Stimulated activated CD8-positive, alpha-beta memory T cell treated with anti-CD3 and anti-CD28 coated beads, Interleukin-12 subunit alpha, Interleukin-12 subunit beta, amount 100 ng/mL, for 1 hour (primary cell): ENCODE results near the gene CES2.
"Not testable (repeated sequence)": the region's sequence is repeated elsewhere in the genome, so short reads cannot be mapped to it uniquely, and the experiment has no call there.

ENCODE experiments used
- DNase-seq: peaks from one replicate; pipeline ENCODE4 v3.0.0-alpha.2; 2020; ENCODE audit warnings: low read depth

Gene CES2

DNA sequence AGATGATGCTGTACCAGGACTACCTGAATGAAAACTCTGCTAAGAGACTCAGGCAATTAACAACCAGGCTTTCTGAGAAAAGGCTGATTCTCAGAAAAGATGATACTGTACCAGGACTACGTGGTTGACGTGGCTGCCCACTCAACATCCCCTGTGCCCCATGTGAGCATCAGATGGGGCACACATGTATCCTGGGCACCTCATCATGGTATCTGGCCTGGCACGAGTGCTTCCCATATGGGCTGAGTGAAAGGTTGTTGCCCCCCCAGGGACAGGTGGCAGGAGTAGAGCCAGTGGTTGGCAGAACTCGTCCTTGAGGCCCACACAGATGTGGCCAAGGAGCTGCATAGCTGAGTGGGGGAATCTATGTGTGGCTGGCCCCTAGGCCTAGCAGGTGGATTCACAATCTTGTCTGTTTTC is 49.6 kb downstream of the CES2 start:
- DNase-seq: no peak

DNA sequence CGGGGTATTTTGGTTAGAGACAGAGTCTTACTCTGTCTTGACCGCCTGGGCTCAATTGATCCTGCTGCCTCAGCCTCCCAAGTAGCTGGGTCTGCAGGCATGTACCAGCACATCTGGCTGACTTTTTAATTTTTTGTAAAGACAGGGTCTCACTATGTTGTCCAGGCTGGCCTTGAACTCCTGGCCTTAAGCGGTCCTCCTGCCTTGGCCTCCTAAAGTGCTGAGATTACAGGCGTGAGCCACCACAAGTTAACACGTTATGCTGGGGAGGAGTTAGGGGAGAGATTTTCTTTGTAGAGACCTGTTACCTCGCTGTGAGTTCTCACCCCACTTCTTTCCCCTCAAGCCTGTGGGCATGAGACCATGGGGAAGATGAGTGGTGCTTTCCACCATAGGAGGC is 51.2 kb downstream of the CES2 start:
- DNase-seq: no peak

DNA sequence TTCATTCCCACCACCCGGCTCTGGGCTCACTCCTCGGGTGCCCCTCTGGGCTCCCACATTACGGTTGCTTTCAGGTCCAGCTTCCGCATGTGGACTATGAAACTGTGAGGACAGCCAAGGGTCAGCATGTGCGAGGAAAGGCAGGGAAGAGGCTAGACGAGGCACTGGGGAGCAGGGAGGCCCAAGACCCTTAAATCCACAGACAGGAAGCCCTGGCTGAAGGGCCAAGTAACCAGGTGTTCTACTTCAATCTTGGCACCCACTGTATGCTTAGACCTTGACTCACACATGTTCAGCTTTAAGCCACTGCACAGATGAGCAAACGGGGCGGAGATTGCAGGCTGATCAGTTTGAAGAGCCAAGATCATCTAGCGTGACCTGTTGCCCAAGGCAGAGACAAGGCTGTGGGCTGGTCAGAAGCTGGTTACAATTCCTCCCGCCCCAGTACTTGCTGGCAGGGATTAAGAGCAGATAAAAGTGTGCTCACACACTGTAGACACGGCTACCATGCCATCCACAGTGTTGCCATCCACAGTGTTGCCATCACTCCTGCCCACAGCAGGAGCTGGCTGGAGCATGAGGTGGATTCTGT is 53.0 kb downstream of the CES2 start, which contains the start of gene CES4A:
Gene CES4A (plus strand): TSS at position 393 of the 592 bp plus-strand sequence. CDS start 184 bp downstream, at position 577.
- DNase-seq: no peak

DNA sequence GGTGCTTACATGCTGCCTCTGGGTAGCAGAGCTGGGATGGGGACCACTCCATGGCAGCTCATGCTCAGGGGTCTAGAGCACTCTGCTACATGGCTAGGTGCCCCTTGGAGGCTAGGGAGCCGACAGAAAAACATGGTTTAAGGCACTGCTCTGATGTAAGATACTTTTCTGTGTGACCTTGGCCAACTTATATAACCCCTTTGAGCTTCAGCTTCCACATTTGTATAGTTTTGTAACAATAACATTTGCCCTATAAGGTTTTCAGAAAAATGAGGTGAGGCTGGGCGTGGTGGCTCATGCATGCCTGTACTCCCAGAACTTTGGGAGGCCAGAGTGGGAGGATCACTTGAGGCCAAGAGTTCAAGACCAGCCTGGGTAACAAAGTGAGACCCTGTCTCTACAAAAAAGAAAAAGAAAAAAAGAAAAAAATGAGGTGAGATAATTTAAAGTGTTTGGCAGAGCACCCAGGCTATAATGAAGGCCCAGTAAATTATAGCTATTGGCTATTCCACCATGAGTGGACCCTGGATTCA is 56.3 kb downstream of the CES2 start:
- no peak for DNase-seq

DNA sequence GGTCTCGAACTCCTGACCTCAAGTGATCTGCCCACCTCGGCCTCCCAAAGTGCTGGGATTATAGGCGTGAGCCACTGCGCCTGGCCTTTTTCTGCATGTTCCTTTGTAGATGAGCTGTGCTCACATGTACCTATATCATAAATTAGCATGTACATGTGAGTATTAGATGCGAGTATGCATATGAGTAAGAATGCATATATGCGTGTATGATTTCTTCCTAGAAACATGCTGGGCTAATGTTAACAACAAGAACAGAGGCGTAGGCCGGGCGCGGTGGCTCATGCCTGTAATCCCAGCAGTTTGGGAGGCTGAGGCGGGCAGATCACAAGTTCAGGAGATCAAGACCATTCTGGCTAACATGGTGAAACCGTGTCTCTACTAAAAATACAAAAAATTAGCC is 58.2 kb downstream of the CES2 start:
- not testable (repeated sequence) for DNase-seq
